AG09319 (cell line): ENCODE data around the gene YWHAG.
A peak's percentile ranks its signal among the peaks of the same experiment; 100 is the strongest.
"Not testable (repeated sequence)": the region's sequence is repeated elsewhere in the genome, so short reads cannot be mapped to it uniquely, and the experiment has no call there.

ENCODE experiments used
- DNase-seq: peaks from one replicate; pipeline ENCODE4 v3.0.0-alpha.2; 2010; ENCODE audit warnings: low read depth; ENCODE audit errors: extremely low read depth
- TF ChIP-seq, protein P1 (sequence below): IDR thresholded peaks from 2 replicates; pipeline ENCODE4 v1.5.1; 2011; ENCODE audit warnings: low read depth, mild to moderate bottlenecking, inconsistent platforms, low read length, moderate library complexity

YWHAG gene

DNA sequence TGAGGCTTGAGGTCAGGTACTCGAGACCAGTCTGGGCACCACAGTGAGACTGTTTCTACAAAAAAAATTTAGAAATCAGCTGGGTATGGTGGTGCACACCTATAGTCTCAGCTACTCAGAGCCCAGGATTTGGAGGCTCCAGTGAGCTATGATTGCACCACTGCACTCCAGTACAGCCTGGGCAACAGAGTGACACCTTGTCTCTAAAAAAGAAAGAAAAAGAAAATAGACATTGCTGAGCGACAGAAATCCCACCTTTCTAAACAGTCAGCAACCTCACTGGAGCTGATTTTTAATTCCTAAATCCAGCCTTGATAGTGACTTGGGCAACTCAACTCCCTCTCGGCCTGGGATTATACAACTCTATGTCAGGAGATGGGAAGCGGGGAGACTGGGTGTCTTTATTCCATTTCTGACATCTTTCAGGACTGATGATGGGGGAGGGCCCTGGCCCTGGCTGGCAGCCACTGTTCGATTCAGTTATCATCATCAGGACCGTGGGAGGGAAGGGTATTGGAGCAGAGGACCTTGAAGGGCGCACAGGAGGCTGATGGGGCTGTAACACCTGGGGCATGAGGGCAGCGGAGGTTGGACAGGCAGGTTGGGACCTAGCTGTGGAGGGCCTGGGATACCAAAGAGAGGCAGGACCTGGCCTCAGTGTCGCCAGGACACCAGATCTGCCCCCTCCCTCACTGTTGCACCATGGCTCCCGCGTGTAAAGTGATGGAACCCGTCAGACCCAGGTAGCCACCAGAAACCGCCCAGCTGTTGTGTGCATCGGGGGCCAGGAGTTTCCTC lies 41.6 kb downstream of the YWHAG start:
- TF ChIP-seq, protein P1, sequence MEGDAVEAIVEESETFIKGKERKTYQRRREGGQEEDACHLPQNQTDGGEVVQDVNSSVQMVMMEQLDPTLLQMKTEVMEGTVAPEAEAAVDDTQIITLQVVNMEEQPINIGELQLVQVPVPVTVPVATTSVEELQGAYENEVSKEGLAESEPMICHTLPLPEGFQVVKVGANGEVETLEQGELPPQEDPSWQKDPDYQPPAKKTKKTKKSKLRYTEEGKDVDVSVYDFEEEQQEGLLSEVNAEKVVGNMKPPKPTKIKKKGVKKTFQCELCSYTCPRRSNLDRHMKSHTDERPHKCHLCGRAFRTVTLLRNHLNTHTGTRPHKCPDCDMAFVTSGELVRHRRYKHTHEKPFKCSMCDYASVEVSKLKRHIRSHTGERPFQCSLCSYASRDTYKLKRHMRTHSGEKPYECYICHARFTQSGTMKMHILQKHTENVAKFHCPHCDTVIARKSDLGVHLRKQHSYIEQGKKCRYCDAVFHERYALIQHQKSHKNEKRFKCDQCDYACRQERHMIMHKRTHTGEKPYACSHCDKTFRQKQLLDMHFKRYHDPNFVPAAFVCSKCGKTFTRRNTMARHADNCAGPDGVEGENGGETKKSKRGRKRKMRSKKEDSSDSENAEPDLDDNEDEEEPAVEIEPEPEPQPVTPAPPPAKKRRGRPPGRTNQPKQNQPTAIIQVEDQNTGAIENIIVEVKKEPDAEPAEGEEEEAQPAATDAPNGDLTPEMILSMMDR: no peak
- no peak for DNase-seq

DNA sequence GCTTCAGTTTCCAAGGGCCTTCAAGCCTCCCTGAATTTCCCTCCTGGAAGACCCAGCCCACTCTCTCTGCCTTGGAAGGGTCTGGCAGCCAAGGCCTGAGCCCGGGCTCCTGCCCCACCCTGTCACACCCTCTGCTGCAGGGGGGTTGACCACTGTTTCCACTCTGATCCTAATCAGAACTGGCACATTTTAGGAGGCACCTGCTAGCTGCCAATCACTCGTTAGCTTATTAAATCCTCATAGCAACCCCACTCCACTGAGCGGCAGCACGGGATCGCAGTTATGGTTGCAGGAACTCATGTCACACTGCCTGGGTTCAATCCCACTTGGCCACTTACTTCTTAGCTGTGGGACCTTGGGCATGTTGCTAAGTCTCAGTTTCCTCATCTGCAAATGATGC lies 43.4 kb downstream of the YWHAG start:
- no peak for DNase-seq

DNA sequence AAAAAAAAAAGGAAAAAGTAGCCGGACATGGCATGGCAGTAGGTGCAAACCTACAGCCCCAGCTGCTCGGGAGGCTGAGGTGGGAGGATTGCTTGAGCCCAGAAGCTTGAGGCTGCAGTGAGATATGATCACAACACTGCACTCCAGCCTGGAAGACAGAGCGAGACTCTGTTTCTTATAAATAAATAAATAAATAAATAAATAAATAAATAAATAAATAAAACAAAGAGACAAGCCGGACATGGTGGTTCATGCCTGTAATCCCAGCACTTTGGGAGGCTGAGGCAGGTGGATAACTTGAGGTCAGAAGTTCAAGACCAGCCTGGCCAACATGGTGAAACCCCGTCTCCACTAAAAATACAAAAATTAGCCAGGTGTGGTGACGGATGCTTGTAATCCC lies 44.1 kb downstream of the YWHAG start:
- DNase-seq: not testable (repeated sequence)

More for the DNA sequence above, 43.4 kb downstream of the YWHAG start:
- TF ChIP-seq, protein P1: no peak

DNA sequence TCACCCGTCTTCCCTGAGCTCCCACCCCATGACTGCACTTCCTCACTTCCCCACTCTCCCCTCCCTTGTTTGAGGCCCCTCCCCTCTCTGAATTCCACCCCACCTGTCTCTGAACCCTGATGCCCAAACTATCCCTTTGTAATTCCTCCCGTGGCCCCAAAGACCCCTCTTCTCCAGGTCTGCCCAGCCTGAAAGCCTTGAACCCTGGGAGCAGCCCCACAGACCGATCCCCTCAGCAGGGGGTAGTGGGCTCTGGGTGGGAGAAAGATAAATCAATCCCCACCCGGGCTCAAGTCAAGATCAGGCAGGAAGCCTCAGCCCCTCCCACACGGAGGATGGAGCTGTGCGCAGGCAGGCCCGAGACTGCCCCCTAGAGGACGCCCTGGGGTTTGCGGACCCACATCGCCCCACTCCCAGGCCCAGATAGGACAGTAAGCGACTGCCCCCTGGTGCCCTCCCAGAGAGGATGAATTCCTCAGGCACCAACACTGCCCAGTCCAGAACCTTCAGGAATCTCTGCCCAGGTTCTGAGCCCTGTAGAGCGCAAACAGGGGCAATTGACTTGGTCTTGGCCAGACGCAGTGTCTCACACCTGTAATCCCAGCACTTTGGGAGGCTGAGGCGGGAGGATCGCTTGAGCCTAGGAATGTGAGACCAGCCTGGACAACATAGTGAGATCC lies 44.6 kb downstream of the YWHAG start:
- DNase-seq: peak; percentile 79
- TF ChIP-seq, protein P1: peak; percentile 100

DNA sequence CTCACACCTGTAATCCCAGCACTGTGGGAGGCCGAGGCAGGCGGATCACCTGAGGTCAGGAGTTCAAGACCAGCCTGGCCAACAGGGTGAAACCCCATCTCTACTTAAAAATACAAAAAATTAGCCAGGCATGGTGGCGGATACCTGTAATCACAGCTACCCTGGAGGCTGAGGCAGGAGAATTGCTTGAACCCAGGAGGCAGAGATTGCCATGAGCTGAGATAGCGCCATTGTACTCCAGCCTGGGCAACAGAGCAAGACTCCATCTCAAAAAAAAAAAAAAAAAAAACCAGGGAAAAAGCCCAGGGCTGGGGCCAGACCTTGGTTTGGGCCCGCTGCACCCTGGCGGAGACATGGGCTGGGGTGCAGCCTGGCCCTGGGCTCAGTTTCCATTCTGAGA lies 47.0 kb downstream of the YWHAG start:
- DNase-seq: not testable (repeated sequence)

DNA sequence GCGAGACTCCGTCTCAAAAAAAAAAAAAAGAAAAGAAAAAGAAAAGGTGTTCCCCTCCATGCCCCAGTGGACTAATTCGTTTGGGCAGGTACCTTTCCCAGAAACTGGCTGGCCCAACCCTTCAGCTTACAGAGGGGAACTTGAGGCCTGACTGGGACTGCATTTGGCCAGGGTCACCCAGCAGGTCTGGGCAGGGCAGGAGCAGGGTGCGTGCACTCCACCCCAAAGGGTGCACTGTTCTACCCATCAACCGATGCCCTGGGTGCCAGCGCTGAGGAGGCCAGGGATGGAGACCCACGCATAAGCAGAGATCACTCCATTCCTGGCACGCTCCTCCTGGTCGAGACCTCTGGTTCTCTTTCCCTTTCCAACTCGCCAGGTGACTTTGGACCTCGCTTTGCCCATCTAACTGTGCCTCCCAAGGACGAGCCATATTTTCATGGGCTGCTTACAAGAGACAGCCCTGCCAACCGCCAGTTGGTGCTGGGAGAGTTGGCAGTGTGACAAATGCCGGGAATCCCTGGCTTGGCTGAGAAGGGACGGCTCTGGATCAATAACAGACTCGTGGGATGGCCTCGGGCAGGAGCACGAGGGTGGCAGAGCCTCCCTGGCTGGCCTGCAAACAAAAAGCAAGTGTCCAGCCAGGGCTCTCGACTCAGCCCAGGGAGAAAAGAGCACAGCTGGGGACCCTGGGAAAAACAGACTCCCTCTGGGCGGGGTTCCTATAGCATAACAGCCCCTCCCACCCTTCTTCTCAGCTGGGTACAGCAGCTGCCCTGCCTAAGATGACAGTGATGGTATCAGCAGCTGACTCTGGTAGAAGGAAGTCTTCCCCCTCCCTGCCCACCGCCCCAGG lies 48.5 kb downstream of the YWHAG start:
- TF ChIP-seq, protein P1: no peak
- DNase-seq: no peak

DNA sequence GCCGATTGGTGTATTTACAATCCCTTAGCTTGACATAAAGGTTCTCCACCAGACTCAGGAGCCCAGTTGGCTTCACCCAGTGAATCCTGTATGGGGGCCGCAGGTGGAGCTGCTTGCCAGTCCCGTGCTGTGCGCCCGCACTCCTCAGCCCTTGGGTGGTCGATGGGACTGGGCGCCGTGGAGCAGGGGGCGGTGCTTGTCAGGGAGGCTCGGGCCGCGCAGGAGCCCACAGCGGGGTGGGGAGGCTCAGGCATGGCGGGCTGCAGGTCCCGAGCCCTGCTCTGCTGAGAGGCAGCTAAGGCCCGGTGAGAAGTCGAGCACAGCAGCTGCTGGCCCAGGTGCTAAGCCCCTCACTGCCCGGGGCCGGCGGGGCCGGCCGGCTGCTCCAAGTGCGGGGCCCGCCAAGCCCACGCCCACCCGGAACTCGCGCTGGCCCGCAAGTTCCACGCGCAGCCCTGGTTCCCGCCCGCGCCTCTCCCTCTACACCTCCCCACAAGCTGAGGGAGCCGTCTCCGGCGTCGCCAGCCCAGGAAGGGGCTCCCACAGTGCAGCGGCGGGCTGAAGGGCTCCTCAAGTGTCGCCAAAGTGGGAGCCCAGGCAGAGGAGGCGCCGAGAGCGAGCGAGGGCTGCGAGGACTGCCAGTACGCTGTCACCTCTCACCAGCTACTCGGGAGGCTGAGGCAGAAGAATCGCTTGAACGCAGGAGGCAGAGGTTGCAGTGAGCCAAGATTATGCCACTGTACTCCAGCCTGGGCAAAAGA lies 49.3 kb downstream of the YWHAG start:
- DNase-seq: not testable (repeated sequence)

DNA sequence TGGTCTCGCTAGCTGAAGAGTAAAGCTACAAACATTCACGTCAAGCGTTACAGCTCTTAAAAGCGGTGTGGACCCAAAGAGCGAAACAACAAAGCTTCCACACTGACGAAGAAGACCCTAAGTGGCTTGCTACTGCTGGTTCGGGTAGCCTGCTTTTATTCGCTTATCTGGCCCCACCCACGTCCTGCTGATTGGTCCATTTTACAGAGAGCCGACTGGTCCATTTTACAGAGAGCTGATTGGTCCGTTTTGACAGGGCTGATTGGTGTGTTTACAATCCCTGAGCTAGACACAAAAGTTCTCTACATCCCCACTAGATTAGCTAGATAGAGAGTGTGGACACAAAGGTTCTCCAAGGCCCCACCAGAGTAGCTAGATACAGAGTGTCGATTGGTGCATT lies 49.9 kb downstream of the YWHAG start:
- not testable (repeated sequence) for DNase-seq

DNA sequence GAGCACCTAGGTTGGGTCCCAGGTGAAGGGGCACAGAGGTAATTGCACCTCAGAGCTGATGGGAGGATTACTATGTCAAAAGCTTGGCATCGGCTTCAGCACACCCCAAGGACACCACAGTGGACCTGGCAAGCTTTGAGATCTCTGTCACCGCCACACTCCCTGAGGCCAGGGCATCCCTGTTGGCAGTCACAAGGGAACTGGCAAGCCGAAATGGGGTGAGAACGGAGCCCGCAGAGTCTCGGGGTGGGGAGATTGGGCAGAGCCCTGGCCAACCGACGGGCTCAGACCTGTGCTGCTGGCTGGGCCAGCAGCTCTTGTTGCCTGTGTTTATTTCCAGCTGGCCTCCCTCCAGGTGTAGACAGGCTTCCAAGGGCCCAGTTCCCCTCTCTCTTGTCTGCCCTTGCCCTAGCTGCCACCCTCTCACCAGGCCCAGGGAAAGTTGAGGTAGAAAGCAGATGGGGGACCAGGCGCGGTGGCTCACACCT lies 53.9 kb downstream of the YWHAG start:
- TF ChIP-seq, protein P1: no peak

More for the DNA sequence above, 53.9 kb downstream of the YWHAG start:
- DNase-seq: no peak
